ENCODE measurements around the gene VEGFA. TPM values are rescaled to one million over a fixed set of nuclear protein-coding genes. Genes with fewer than 3 reads are reported as not detected.

Gene VEGFA
- total and polyA plus RNA-seq, 2 donors from 2014 or later, result 36.3 to 111 TPM

GRCh38 chr6:43746613-43747102 is 23.4 kb upstream of the VEGFA start:
- H3K36me3 ChIP-seq (ENCODE audit: control insufficient read depth in 2 of 3, insufficient read depth in 3 of 3, low read length in 3 of 3), result no peaks in the 10 kb centered on the region
- peaks cover 0 to 3% (median 0%) of the 10 kb centered on the region in 3 donors for H3K4me1 ChIP-seq (ENCODE audit: control insufficient read depth in 2 of 3, insufficient read depth in 2 of 3, low read depth in 1 of 3, low read length in 3 of 3)
- FAIRE-seq (no peak), DNase-seq (peak in 4 of 5 donors; percentile 53 to 86 (median 70))
- no peak overlapping the region for H3K9ac ChIP-seq (ENCODE audit: low read length in 3 of 3)
- no peak overlapping the region for H3K4me3 ChIP-seq (ENCODE audit: low read length in 3 of 3)
- intact Hi-C loops (cut with DNase I), result no loop called here
- no peaks in the 10 kb centered on the region for H3K9me3 ChIP-seq (ENCODE audit: control insufficient read depth in 2 of 3, insufficient read depth in 1 of 3, low read length in 3 of 3)
- H3K27ac ChIP-seq (ENCODE audit: low read depth in 2 of 2, low read length in 2 of 2), result no peak overlapping the region
- H3K27me3 ChIP-seq (ENCODE audit: control insufficient read depth, insufficient read depth, low read length), result no peaks in the 10 kb centered on the region
- no peak for TF ChIP-seq CTCF (IDR thresholded peaks at IDR 0.05; ENCODE audit: borderline replicate concordance, extremely low read depth, insufficient read depth)

- FAIRE-seq (no peak), DNase-seq (peak in 3 of 5 donors; percentile 52 to 78 (median 66))
- Histone ChIP-seq H3K9me3 (ENCODE audit: control insufficient read depth in 2 of 3, insufficient read depth in 1 of 3, low read length in 3 of 3) (no peaks in the 10 kb centered on the region), H3K4me1 (ENCODE audit: control insufficient read depth in 2 of 3, insufficient read depth in 2 of 3, low read depth in 1 of 3, low read length in 3 of 3) (peaks cover 0 to 3% (median 0%) of the 10 kb centered on the region in 3 donors), H3K36me3 (ENCODE audit: control insufficient read depth in 2 of 3, insufficient read depth in 3 of 3, low read length in 3 of 3) (no peaks in the 10 kb centered on the region), H3K9ac (ENCODE audit: low read length in 3 of 3) (no peak overlapping the region), H3K27me3 (ENCODE audit: control insufficient read depth, insufficient read depth, low read length) (no peaks in the 10 kb centered on the region), H3K4me3 (ENCODE audit: low read length in 3 of 3) (no peak overlapping the region), H3K27ac (ENCODE audit: low read depth in 2 of 2, low read length in 2 of 2) (no peak overlapping the region)
- no peak for TF ChIP-seq CTCF (IDR thresholded peaks at IDR 0.05; ENCODE audit: borderline replicate concordance, extremely low read depth, insufficient read depth)
- intact Hi-C loops (cut with DNase I), result no loop called here
Measured at GRCh38 chr6:43747784-43748183, 22.2 kb upstream of the VEGFA start.

- FAIRE-seq, result no peak
- no peak for DNase-seq
- H3K27ac ChIP-seq (ENCODE audit: low read depth in 2 of 2, low read length in 2 of 2), result no peak overlapping the region
- no peak overlapping the region for H3K4me3 ChIP-seq (ENCODE audit: low read length in 3 of 3)
- H3K4me1 ChIP-seq (ENCODE audit: control insufficient read depth in 2 of 3, insufficient read depth in 2 of 3, low read depth in 1 of 3, low read length in 3 of 3), result peaks cover 0 to 4% (median 0%) of the 10 kb centered on the region in 3 donors
- no peak for TF ChIP-seq CTCF (IDR thresholded peaks at IDR 0.05; ENCODE audit: borderline replicate concordance, extremely low read depth, insufficient read depth)
- intact Hi-C loops (cut with DNase I), result no loop called here
- H3K27me3 ChIP-seq (ENCODE audit: control insufficient read depth, insufficient read depth, low read length), result no peaks in the 10 kb centered on the region
- no peaks in the 10 kb centered on the region for H3K36me3 ChIP-seq (ENCODE audit: control insufficient read depth in 2 of 3, insufficient read depth in 3 of 3, low read length in 3 of 3)
- H3K9ac ChIP-seq (ENCODE audit: low read length in 3 of 3), result no peak overlapping the region
- peaks cover 0 to 1% (median 0%) of the 10 kb centered on the region in 3 donors for H3K9me3 ChIP-seq (ENCODE audit: control insufficient read depth in 2 of 3, insufficient read depth in 1 of 3, low read length in 3 of 3)
Measured at GRCh38 chr6:43748765-43749164, 21.2 kb upstream of the VEGFA start.

GRCh38 chr6:43749461-43749860 is 20.6 kb upstream of the VEGFA start:
- no peaks in the 10 kb centered on the region for H3K27me3 ChIP-seq (ENCODE audit: control insufficient read depth, insufficient read depth, low read length)
- H3K9ac ChIP-seq (ENCODE audit: low read length in 3 of 3), result no peak overlapping the region
- peaks cover 0 to 3% (median 0%) of the 10 kb centered on the region in 3 donors for H3K9me3 ChIP-seq (ENCODE audit: control insufficient read depth in 2 of 3, insufficient read depth in 1 of 3, low read length in 3 of 3)
- no peaks in the 10 kb centered on the region for H3K36me3 ChIP-seq (ENCODE audit: control insufficient read depth in 2 of 3, insufficient read depth in 3 of 3, low read length in 3 of 3)
- no peak overlapping the region for H3K4me3 ChIP-seq (ENCODE audit: low read length in 3 of 3)
- DNase-seq (peak in 1 of 5 donors; percentile 9), FAIRE-seq (no peak)
- H3K4me1 ChIP-seq (ENCODE audit: control insufficient read depth in 2 of 3, insufficient read depth in 2 of 3, low read depth in 1 of 3, low read length in 3 of 3), result peaks cover 0 to 6% (median 0%) of the 10 kb centered on the region in 3 donors
- TF ChIP-seq CTCF (IDR thresholded peaks at IDR 0.05; ENCODE audit: borderline replicate concordance, extremely low read depth, insufficient read depth), result no peak
- H3K27ac ChIP-seq (ENCODE audit: low read depth in 2 of 2, low read length in 2 of 2), result no peak overlapping the region
- intact Hi-C loops (cut with DNase I), result no loop called here

Measured in kidney (tissue), 14 donors.